Testis (tissue), 3 donors: ENCODE measurements around the gene MYO5B. TPM values are rescaled to one million over a fixed set of nuclear protein-coding genes. Genes with fewer than 3 reads are reported as not detected.
"Not testable (repeated sequence)": the region's sequence is repeated elsewhere in the genome, so short reads cannot be mapped to it uniquely, and the experiment has no call there.

ENCODE experiments used
- DNase-seq: peaks from one replicate; pipeline ENCODE4 v3.0.0-alpha.2; 2019
- H3K27ac ChIP-seq, 2 donors: fragments of 200-600 bp; sonication (generic); one replicate each; pipeline ENCODE4 v1.5.1; 2019
- H3K27me3 ChIP-seq: fragments of 200-600 bp; sonication (generic); one replicate; pipeline ENCODE4 v1.5.1; 2019
- H3K36me3 ChIP-seq: fragments of 200-600 bp; sonication (generic); one replicate; pipeline ENCODE4 v1.5.1; 2017; ENCODE audit warnings: low read depth; ENCODE audit errors: missing control alignments
- H3K4me1 ChIP-seq: fragments of 200-600 bp; sonication (generic); one replicate; pipeline ENCODE4 v1.5.1; 2019
- H3K4me3 ChIP-seq, 2 donors: fragments of 200-600 bp; sonication (generic); one replicate each; pipeline ENCODE4 v1.5.1; 2017 to 2019
- H3K9me3 ChIP-seq: fragments of 200-600 bp; sonication (generic); one replicate; pipeline ENCODE4 v1.5.1; 2017
- POLR2A ChIP-seq: fragments of 450-650 bp; IDR thresholded peaks from one replicate; pipeline ENCODE4 v1.6.1; 2017; ENCODE audit warnings: antibody characterized with exemption, mild to moderate bottlenecking, moderate library complexity
- WGBS, 2 donors: methylation state at CpG; one replicate each; pipeline ENCODE4 v1.1.5; 2018; 5-methylcytosine and 5-hydroxymethylcytosine counted together
- intact Hi-C: fragments of 100-400 bp; cut with DNase I; formaldehyde crosslinking; loops from one replicate; pipeline ENCODE4 v1.15.1; 2023; ENCODE audit warnings: low total_unique reads
- microRNA-seq, 2 donors: library from miRNA; unstranded; fragments of <30 nt; microRNA quantifications; one replicate each; pipeline ENCODE4, GENCODE V29; 2016; ENCODE audit warnings: borderline number of aligned reads in 2 of 2, borderline replicate concordance in 1 of 2
- polyA plus RNA-seq: library from polyadenylated mRNA; stranded (reverse); fragments of 350-450 nt; fragmentation: Illumina TruSeq; extraction: RNeasy Lipid Tissue Mini Kit (QIAGEN cat#74804); gene quantifications from one replicate; pipeline ENCODE4 v1.2.3, GENCODE V29; 2014; ENCODE audit warnings: low read depth, low replicate concordance; ENCODE audit not compliant: insufficient read depth
- small RNA-seq, 2 donors: library from RNA; depleted of rRNA; stranded (forward); fragments of <200 nt; gene quantifications; one replicate each; pipeline ENCODE3, GENCODE V24; 2016
- total RNA-seq, 2 donors: library from RNA; depleted of rRNA; stranded (reverse); fragments of >200 nt; gene quantifications; one replicate each; pipeline ENCODE4 v1.2.3, GENCODE V29; 2016
- TF ChIP-seq, protein P1 (sequence below), 3 experiments: fragments of 450-650 bp in 2 of 3; fragments of 200-600 bp in 1 of 3; sonication (generic) in 1 of 3; IDR thresholded peaks; one replicate each; pipeline ENCODE4 v1.5.1; 2016 to 2019; ENCODE audit warnings: antibody characterized with exemption in 3 of 3, mild to moderate bottlenecking in 2 of 3, moderate library complexity in 1 of 3

The MYO5B gene
- total and polyA plus RNA-seq, 3 donors from 2014 or later: 24.8 to 31.8 (median 26.1) TPM

- Histone ChIP-seq H3K27ac (no peak overlapping the region), H3K36me3 (no peaks in the 10 kb centered on the region), H3K9me3 (no peaks in the 10 kb centered on the region), H3K4me1 (no peaks in the 10 kb centered on the region), H3K27me3 (no peaks in the 10 kb centered on the region), H3K4me3 (no peak overlapping the region)
- no peak for TF ChIP-seq POLR2A
- TF ChIP-seq, protein P1, sequence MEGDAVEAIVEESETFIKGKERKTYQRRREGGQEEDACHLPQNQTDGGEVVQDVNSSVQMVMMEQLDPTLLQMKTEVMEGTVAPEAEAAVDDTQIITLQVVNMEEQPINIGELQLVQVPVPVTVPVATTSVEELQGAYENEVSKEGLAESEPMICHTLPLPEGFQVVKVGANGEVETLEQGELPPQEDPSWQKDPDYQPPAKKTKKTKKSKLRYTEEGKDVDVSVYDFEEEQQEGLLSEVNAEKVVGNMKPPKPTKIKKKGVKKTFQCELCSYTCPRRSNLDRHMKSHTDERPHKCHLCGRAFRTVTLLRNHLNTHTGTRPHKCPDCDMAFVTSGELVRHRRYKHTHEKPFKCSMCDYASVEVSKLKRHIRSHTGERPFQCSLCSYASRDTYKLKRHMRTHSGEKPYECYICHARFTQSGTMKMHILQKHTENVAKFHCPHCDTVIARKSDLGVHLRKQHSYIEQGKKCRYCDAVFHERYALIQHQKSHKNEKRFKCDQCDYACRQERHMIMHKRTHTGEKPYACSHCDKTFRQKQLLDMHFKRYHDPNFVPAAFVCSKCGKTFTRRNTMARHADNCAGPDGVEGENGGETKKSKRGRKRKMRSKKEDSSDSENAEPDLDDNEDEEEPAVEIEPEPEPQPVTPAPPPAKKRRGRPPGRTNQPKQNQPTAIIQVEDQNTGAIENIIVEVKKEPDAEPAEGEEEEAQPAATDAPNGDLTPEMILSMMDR (IDR thresholded peaks at IDR 0.05): no peak
- no peak for DNase-seq
- intact Hi-C loops: no loop called here
- WGBS, 2 donors: 89 to 90% methylated on average over 1 of the region's 1 CpG
These were observed 408.8 kb downstream of the MYO5B start for GRCh38 chr18:49786019-49786720.

DNA sequence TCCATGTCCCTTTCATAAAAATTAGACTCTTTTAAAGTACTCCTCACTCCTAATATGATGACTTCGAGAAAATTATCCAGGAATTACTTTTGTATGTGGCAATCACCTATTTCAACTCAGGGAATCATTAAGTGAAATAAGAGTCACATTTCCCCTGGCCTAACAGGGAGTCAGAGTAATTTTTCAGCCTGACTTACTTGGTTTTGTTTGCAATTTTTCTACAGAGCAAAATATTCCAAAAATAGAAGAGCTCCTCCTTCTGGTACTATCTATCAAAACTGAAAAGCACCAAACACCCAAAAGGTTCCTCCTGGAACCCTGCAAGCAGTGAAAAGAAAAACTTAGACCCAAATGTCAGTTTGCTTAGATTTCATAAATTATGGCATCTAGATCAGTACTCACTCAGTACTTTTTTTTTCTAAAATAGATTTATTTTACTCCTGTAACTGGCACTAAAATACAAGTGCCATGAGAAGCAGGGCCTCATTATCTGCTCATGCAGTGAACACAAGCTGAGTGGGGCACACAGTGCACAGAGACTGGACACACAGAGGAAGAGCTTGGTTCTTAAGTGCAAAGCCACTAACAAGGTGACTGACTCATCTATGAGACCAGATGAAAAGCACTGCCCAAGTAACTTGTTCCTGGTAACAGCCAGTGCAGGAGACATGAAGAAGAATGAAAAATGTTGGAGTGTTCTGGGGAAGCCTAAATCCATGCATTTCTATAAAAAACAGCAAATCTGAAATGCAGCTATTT lies 410.3 kb downstream of the MYO5B start:
- Histone ChIP-seq H3K27ac (no peak overlapping the region), H3K27me3 (no peaks in the 10 kb centered on the region), H3K4me3 (no peak overlapping the region), H3K4me1 (no peaks in the 10 kb centered on the region), H3K9me3 (no peaks in the 10 kb centered on the region), H3K36me3 (no peaks in the 10 kb centered on the region)
- TF ChIP-seq POLR2A: no peak
- TF ChIP-seq, protein P1 (IDR thresholded peaks at IDR 0.05): no peak
- intact Hi-C loops: no loop called here
- 77 to 86% methylated on average over 1 of the region's 1 CpG for WGBS, 2 donors
- no peak for DNase-seq

GRCh38 chr18:49783631-49784030 lies 411.3 kb downstream of the MYO5B start:
- 93 to 97% methylated on average over 3 of the region's 3 CpGs for WGBS, 2 donors
- H3K4me1 ChIP-seq, H3K27ac ChIP-seq, H3K4me3 ChIP-seq, intact Hi-C loops, DNase-seq, H3K36me3 ChIP-seq, H3K9me3 ChIP-seq, H3K27me3 ChIP-seq: not testable (repeated sequence)

- H3K4me3 ChIP-seq: no peak overlapping the region
- DNase-seq: no peak
- H3K4me1 ChIP-seq: no peaks in the 10 kb centered on the region
- TF ChIP-seq, protein P1 (IDR thresholded peaks at IDR 0.05): no peak
- no peak for TF ChIP-seq POLR2A
- H3K36me3 ChIP-seq: no peaks in the 10 kb centered on the region
- intact Hi-C loops: no loop called here
- no peaks in the 10 kb centered on the region for H3K27me3 ChIP-seq
- no peak overlapping the region for H3K27ac ChIP-seq
- WGBS, 2 donors: 82 to 96% methylated on average over 8 of the region's 8 CpGs
- H3K9me3 ChIP-seq: no peaks in the 10 kb centered on the region
These were observed 416.0 kb downstream of the MYO5B start for GRCh38 chr18:49778826-49779465.

Small RNA genes within 50 kb of the gene (microRNA-seq; reads per million reads assigned to microRNA genes)
- 0 reads per million in 2 donors for gene MIR4320

Small RNA genes within 50 kb of the gene (small RNA-seq; reads per million reads assigned to genes)
- 0 reads per million in 2 donors for gene RF00019
- gene RF00283: 0 reads per million in 2 donors
- 0 reads per million in 2 donors for gene RN7SL310P
- gene RNA5SP457: 0 reads per million in 2 donors
- gene SCARNA17: 0 reads per million in 2 donors

Other genes with a start within 250 kb of the MYO5B start
- gene CFAP53, start 71.3 kb upstream of the MYO5B start, total RNA-seq: 10 to 100 TPM; 22.7 to 48.6 TPM
- gene CFAP53, start 71.3 kb upstream of the MYO5B start, polyA plus RNA-seq: 72.8 TPM
- gene MBD1, start 86.4 kb upstream of the MYO5B start, total RNA-seq: 100 to 1,000 TPM; 181 to 200 TPM
- 225 TPM for gene MBD1, start 86.4 kb upstream of the MYO5B start, polyA plus RNA-seq
- gene CXXC1, start 92.5 kb upstream of the MYO5B start, total RNA-seq: 100 to 1,000 TPM; 109 to 137 TPM
- 73.4 TPM for gene CXXC1, start 92.5 kb upstream of the MYO5B start, polyA plus RNA-seq
- gene SKA1, start 179.9 kb upstream of the MYO5B start, total RNA-seq: 1 to 10 TPM; 5.5 to 6.6 TPM
- 11.9 TPM for gene SKA1, start 179.9 kb upstream of the MYO5B start, polyA plus RNA-seq